Neural cell (in vitro differentiated cells): ENCODE results near the gene LDB2.

Source experiments
- EZH2 ChIP-seq: fragments of 200-600, 300-800 bp; shearing (Covaris generic), sonication (generic); IDR thresholded peaks from 2 replicates; pipeline ENCODE4 v1.6.1; 2014; ENCODE audit warnings: antibody characterized with exemption, low read length, borderline replicate concordance, mild to moderate bottlenecking; ENCODE audit not compliant: insufficient read depth, poor library complexity, severe bottlenecking
- POLR2AphosphoS5 ChIP-seq: IDR thresholded peaks from 2 replicates; pipeline ENCODE4 v1.6.1; 2012
- TF ChIP-seq, protein P1 (sequence below): fragments of 450-650 bp; IDR thresholded peaks from 2 replicates; pipeline ENCODE4 v1.5.1; 2014; ENCODE audit warnings: antibody characterized with exemption, mild to moderate bottlenecking, moderate library complexity; ENCODE audit not compliant: poor library complexity, severe bottlenecking

DNA sequence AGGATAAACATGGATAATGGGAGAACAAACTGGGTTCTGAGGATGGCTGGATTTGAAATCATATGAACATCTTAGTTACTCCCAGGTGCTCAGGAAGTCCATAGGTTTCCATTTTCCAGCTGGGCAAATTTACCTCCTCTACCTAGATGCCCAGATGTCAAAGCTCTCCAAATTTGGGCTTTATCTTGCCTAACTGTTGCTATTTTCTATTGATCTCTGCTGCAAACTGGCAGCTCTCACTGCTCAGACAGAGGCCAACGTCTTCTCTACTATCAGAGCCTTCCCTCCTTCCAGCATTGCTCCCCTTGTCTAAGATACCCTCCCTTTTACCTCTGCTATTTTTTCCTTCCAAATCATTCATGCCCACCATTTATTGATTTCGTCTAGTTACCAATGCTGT is 62.1 kb downstream of the LDB2 start:
- TF ChIP-seq EZH2 (no peak), POLR2AphosphoS5 (no peak)
- TF ChIP-seq, protein P1, sequence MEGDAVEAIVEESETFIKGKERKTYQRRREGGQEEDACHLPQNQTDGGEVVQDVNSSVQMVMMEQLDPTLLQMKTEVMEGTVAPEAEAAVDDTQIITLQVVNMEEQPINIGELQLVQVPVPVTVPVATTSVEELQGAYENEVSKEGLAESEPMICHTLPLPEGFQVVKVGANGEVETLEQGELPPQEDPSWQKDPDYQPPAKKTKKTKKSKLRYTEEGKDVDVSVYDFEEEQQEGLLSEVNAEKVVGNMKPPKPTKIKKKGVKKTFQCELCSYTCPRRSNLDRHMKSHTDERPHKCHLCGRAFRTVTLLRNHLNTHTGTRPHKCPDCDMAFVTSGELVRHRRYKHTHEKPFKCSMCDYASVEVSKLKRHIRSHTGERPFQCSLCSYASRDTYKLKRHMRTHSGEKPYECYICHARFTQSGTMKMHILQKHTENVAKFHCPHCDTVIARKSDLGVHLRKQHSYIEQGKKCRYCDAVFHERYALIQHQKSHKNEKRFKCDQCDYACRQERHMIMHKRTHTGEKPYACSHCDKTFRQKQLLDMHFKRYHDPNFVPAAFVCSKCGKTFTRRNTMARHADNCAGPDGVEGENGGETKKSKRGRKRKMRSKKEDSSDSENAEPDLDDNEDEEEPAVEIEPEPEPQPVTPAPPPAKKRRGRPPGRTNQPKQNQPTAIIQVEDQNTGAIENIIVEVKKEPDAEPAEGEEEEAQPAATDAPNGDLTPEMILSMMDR = no peak
